NCI-H82 (cell line): ENCODE results near the gene COMMD7.

Experiments
- DNase-seq: peaks from one replicate; lab custom pipeline; 2025; lab: John Stamatoyannopoulos, UW

COMMD7 gene

DNA sequence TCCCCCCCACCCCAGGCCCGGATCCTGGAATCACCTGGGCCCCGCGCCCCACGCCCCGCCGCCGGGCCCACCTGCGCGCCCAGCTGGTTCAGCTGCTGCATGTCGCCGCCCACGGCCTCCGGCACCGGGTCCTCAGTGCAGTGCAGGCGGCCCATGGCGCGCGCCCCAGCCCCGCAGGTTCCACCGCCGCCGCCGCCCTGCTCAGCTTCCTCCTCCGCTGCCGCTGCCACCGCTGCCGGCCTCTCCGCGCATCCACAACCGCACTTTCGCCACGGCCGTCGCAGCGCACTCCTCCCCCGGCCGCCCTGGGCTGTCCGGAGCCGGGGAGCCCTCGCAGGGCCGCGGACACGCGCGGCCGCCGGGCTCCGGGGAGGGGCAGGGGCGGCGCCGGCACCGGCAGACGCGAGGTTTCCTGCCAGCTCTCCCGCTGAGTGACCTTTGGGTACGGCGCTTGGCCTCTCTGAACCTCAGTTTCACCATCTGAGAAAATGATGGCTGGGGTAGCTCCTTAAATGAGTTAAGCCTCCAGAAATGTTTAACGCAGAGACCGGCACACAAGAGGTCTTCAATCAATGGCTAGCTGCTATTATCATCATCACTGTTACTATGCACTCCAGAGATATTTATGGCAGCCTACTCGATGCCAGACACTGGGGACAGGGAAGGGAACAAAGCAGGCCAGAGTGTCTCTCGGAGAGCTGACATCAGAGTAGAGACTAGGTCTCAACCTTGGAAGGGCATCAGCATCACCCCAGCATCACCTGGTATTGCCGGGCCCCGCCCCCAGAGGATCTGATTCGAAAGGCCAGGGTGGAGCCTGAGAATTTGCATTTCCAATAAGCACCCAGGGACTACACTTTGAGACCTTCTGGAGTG, at the start of gene COMMD7:
COMMD7 (minus strand) TSS at position 231 of the 876 bp plus-strand sequence; CDS start at position 155, 76 bp downstream.
- DNase-seq: peak; percentile 44

- DNase-seq: no peak
Measured at GRCh38 chr20:32792731-32793458, 49.6 kb upstream of the COMMD7 start.

DNA sequence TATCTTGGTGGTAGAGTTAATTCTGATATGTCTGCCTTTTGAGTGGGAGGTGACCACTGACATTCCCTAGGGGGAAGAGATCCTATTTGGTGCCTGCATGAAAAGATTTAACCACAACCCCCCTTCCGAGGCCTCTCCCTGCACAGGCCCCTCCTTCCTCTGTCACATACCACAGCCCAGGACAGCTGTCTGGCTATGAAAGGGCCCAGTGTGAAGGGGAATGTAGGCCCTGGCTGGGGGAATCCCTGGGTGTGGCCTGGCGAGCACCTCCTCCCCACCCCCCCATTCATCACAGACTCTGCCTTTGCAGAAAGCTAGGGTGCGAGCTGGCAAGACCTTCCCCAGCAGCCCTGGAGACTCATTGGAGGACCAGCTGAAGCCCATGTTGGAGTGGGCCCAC, 49.0 kb upstream of the COMMD7 start:
- DNase-seq: peak; percentile 74

DNA sequence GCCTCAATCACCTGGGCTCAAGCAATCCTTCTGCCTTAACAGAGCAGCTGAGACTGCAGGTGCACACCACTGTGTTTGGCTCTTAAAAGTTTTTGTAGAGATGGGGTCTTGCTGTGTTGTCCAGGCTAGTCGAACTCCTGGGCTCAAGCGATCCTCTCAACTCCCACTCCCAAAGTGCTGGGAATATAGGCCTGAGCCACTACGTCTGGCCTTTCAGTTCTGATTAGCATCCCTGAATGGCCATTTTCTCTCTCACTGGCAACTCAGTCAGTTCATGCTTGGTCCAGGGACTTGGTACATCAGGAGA, 47.4 kb upstream of the COMMD7 start:
- no peak for DNase-seq

DNA sequence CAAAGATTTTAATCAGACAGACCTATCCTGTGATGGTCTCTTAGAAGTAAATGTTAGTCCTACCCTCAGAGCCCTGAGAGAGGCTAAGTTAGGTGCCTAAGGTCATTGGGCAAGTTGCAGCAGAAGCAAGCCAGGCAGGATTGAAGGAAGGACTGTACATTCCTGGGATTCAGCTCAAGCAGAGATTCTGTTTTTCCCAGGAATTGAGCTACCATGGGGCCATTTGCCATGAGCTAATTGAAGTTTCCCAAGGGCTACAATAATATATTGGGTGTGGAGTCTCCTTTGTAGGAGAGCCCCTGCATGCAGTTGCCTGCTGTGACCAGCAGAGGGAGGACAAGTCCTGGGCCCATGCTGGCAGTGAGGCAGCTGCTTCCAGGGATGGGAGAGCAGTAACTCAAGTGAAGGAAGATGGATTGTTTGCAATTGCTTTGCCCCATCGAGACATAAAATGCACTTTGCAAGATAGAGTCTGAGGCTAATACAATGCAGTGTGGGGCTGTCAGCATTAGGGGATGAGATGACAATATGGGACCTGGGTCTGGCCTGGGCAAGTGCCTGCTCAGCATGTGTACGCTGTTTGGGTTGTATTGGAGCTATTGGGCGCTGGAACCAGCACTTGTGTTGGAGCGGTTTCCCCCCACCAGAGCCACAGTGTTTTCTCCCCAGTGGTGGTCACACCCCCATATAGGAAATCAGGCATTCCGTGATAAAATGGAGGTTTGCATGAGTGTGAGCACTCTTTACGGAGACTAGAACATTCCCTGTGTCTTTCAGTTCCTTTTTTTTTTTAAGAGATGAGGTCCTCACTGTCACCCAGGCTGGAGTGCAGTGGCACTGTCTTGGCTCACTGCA, 46.9 kb upstream of the COMMD7 start:
- peak; percentile 84 for DNase-seq

GRCh38 chr20:32787168-32787567, 43.9 kb upstream of the COMMD7 start:
- no peak for DNase-seq

DNA sequence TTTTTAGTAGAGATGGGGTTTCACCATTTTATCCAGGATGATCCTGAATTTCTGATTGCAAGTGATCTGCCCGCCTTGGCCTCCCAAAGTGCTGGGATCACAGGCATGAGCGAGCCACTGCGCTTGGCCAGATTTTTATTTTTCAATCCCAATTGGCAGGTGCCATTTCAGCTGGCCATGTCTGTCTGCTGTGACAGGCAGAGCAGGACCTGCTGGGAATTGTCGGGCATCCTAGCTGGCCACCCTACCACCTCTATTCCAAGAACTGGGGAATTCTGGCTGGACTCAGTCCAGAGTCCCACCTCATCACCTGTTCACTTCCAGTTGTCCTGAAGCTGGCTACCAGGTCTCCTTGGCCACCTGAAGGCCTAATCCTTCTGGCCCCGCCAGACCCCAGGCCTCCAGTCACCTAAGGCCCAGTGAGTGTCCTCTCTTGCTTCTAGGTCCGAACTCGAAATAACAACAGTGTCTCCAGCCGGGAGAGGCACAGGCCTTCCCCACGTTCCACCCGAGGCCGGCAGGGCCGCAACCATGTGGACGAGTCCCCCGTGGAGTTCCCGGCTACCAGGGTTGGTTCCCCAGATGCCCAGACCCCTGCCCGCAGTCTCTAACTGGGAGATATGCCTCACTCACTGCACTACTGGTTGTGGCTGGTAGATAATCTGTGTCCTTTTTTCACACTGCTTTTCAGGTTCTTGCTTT, 42.9 kb upstream of the COMMD7 start:
- no peak for DNase-seq

DNA sequence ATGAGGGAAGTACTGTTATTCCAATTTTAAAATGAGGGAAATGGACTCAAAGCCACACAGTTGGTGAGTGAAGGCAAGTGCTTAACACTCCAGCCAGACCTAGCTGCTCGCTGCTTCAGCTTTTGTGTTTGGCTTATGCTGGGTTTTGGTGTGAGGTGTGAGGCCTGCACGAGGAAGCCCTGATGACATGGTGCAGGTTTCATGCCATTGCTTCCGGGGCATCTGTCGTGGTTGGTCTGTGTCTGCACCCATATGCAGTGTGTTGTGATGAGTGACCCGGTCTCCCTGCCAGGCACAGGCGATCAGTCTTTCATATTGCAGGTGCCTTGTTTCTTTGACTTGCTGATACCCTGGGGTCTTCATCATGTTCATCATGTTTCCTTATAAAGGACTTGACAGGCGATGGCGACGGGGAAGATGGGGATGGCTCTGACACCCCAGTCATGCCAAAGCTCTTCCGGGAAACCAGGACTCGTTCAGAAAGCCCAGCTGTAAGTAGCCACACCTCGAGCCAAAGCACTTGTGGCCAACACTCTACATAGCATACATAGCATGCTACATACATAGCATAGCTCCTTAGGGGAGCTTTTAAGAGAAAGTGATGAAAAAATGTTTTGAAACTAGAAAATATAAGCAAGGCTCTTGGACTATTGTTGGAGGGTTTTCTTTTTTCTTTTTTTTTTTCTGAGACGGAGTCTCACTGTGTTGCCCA, 41.3 kb upstream of the COMMD7 start:
- DNase-seq: no peak

- DNase-seq: no peak
Measured at GRCh38 chr20:32780749-32781655, 37.7 kb upstream of the COMMD7 start.

- DNase-seq: no peak
Measured at GRCh38 chr20:32780278-32780677, 37.0 kb upstream of the COMMD7 start.

- DNase-seq: peak; percentile 60
Measured at GRCh38 chr20:32779500-32780211, 36.4 kb upstream of the COMMD7 start.

DNA sequence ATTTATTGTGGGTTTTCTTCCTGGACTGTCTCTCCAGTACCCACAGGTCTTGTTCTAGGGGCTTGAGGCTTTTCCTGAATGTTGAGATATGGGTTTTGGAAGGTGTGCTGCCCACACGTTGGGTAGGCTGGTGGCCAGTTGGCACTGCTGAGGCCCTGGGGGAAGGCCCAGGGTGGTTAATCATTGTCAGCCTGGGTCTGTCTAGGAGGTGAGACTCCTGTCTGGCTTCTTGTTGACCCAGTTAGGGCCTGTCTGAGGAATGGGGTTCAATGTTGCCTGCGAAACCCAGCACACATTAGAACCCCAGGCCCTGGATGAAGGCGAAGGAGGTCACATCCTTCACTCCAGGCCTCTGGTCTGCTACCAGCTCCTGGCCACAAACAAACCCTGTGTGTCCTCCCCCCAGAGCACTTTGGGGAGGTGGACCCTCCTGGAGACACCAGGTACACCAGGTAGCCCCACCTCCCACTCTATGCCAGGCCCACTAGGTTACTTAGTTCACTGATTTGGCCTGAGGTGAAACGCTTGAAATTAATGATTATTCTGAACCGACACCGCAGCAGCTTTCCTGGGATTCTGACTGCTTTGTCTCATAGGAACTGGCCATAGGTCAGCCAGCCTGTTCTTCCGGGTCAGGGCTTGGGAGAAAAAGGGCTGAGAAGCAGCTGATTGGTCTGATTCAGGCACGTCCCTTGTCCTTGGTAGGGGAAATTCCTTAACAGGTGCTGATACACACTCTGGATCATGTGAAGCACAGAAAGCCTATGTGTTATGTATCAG, 34.1 kb upstream of the COMMD7 start:
- DNase-seq: no peak

DNA sequence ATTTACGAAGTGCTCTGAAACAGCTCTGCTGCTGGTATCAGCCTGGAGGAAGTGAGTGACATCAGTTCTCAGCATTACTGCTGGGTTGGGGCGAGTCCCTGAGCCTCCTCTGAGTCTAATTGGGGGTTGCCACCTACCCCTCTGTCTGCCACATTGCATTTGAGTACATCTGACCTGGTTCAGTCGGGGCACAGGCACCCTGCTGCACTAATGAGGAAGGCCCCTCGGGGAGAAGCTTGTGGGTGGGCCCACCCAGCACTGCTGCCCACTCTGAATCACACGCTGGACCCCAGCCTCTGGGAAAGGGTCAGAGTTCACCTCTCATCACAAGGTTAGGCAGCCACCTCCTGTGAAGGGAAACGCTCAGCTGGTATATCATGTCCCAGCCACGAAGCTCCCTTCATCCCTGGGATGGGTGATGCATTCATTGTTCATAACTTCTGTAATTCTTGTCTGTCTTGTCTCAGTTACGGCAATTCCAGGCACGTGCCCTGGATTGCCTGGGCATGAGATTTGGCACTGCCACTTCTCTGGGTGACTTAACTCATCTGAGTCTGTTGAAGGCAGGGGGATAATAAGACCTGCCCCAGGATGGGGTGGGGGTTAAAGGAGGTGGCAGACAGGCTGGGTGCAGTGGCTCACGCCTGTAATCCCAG, 32.2 kb upstream of the COMMD7 start:
- no peak for DNase-seq

DNA sequence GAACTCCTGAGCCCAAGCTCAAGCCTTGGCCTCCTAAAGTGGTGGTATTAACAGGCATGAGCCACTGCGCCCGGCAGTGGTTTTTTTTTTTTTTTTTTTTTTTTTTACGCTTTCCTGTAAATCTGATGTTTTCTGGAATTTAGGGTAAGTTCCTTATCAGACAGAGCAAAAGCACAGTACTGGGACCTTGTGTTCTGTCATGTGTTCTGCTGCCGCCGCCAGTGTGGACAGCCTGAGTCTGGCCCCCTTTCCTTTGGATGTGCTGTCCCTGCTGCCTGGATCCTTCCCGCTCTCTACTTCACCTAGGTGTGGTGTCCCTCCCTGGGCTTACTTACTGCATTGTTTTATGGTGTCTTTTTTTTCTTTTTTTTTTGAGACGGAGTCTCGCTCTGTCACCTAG, 30.6 kb upstream of the COMMD7 start:
- no peak for DNase-seq

- DNase-seq: no peak
Measured at GRCh38 chr20:32773223-32773622, 30.0 kb upstream of the COMMD7 start.

- no peak for DNase-seq
Measured at GRCh38 chr20:32772046-32772445, 28.8 kb upstream of the COMMD7 start.

DNA sequence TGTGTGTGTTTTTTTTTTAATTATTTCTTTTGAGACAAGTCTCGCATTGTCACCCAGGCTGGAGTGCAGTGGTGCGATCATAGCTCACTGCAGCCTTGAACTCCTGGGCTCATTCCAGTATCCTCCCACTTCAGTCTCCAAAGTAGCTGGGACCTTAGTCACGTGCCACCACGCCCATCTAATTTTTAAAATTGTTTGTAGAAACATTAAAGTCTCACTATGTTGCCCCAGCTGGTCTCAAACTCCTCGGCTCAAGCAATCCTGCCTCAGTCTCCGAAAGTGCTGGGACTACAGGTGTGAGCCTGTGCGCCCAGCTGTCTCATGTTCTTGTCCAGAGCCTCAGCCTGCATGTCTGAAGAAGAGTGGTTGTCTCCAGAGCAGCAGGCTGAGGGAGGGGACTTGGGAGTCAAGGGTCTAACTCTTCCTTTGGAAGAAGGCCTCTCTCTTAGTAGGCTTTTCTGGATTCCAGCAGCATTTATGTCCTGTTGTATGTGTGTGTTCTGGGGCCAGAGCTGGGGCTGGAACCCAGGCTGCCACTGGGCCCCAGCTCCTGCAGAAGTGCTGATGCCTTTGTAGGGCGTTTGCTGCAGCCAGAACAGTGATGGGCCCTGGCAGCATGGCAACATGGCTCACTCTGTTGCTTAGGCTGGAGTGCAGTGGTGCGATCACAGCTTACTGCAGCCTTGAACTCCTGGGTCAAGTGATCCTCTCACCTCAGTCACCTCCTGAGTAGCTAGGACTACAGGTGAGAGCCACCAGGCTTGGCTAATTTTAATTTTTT, 24.3 kb upstream of the COMMD7 start:
- no peak for DNase-seq
